SW480 (cell line): ENCODE measurements around the gene TUBA4A.
"Not testable (repeated sequence)": the region's sequence is repeated elsewhere in the genome, so short reads cannot be mapped to it uniquely, and the experiment has no call there.

Experiments used
- DNase-seq: peaks from one replicate; pipeline ENCODE4 v3.0.0-alpha.2; 2016; ENCODE audit warnings: low spot score

TUBA4A gene

DNA sequence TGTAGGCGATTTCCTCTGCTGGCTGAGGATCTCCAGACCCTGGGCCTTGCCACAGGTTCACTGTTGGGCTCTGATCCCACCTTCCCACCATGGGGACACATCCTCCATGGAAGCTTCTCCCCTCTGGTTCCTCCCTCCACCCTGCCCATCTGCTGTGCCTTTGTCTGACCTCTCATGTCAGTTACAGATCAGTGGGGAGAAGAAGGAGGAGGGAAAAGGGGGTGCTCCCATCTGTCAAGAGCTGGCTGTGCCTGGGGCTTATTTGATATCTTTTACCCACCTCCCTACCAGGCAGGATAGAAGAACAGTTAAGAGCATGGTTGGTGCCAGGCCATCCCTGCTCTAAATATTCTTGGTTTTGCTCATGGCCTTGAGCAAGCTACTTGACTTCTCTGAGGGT lies 13.2 kb upstream of the TUBA4A start:
- DNase-seq: no peak

DNA sequence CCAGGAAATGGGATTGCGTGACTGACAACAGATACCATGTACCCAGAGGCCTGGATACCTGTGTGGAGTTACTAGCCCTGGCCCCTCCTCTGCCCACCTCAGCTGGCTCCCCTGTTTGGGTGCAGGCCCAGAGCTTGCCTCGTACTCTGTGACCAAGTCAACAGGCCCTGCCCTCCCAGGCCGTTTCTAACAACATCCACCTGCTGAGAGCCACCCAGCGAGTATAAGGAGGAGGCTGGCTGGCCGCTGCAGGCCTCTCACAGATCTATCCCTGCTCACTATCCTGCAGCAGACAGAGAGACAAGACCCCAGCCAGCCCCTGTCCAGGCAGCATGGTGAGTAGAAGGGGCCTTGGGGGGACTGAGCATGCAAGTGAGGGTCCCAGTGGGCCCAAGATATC lies 12.5 kb upstream of the TUBA4A start:
- no peak for DNase-seq

DNA sequence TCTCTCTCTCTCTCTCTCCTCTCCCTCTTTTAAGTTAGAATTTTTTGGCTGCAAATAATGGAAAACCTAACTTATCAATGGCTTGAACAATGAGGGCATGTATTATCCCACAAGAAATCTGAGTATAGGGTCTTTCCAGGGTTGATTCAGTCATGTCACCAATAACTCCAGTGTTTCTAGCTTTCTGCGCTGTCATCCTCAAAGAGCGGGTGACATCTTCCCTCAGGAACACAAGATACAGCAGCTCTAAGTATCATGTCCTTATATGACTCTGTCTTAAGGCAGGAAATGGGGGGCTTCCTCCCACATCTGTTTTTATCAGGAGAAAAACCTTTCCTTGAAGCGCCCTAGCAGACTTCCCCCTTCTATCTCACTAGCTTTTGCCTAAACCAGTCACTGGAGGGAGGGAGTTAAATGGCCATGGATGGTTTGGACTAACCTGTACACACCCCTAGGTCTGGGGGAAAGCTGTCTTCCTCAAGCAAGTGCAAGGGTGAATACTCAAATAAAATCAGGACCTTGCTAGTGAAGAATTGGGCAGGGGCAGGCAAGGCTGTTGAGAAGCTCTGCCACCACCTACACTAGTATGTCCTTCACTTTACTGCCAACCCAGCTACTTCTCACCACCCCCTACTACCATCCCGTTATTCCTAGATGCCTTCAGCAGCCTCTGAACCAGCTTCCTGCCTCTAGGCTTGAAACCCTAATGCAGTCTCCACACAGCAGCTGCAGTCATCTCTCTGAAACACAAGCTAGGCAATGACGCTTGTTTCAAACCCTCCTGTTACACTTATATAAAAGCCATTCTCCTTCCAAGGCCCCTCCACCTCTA lies 7.5 kb upstream of the TUBA4A start:
- DNase-seq: no peak

DNA sequence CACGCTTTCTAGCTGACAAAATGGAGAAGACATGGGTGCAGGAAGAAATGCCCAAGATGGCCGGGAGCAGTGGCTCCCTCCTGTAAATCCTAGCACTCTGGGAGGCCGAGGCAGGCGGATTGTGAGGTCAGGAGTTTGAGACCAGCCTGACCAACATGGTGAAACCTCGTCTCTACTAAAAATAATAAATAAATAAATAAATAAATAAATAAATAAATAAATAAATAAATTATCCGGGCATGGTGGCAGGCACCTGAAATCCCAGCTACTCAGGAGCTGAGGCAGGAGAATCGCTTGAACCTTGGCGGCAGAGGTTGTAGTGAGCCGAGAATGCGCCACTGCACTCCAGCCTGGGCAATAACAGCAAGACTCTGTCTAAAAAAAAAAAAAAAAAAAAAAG lies 5.2 kb upstream of the TUBA4A start:
- not testable (repeated sequence) for DNase-seq

DNA sequence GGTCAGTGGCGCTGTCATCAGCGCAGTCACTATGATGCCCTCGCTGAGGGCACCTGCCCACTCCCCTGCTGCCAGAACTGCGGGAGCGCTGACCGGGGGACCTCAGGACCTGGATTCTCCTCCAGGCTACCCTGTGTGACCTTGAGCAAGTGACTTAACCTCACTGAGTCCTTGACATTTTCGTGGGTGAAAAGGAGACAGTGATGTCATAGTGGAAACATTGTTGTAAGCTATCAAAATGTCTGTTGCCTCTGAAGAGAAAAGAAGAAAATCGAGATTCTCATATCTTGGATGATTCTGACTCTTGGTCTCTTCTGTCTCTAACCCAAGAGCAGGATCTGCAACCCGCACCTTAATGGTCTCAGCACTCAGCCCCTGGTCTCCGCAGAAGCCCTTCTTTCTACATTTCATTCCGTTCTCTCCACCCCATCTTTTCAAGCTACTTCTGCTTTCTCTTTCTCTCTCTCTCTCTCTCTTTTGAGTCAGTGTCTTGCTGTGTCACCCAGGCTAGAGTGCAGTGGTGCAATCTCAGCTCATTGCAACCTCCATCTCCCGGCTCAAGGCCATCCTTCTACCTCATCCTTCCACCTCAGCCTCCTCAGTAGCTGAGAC lies 978 bp upstream of the TUBA4A start:
- DNase-seq: no peak

DNA sequence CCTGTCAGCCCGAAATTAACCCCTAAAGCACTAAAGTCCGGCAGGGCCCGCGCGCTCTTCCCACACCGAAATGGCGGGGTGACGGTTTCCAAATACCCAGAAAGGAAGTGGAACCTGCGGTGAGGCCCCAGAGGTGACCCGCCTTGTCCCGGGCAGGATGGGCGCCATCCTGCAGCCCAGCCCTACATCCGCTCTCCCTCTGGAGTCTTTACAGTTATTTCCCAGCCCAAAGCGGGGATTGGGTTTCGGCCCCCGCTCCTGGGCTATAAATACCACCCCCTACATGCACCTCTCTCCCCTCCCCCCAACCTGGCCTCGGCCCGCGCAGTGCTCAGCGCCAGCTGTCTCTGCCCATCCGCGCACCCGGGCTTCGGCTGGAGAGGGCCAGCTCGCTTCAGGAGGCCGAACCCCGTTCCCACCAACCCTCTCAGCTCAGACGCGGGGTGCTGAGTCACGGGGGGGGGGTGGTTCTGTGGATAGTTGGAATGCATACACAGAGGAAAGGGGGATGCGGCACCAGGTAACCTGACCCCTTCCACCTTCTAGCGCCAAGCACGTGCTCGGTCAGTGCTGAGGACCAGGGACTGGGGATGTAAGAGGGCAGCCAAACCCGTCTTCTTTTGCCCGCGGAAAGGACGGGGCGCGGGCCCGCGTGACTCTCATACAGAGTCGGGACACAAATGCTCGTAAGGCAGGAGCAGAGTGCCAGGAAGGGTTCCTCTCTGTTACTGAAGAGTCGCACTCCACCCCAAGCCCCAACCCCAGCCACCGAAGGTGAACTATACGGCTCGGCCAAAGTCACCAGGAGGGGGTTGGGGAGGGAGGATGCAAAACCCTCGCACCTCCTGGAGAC lies 592 bp downstream of the TUBA4A start, which contains the start of gene TUBA4B:
Gene TUBA4B (plus strand): TSS at position 344 of the 853 bp plus-strand sequence. CDS start 165 bp downstream, at position 509.
- peak; percentile 89 for DNase-seq

DNA sequence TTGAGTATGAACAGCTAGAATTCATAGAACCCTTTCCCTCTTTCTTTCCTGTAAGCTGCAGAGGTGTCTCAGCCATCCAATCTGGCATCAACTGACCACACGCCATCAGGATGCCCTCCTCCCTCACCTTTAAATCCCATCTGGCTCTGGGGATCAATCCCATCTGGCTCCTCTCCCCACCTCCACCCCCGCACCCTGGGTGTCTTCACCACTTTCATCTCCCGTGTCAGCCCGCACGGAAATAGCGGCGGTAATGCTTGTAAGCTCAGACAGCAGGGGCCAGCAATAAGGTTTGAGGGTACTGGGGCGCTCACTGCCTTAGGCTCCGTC lies 1.2 kb downstream of the TUBA4A start:
- peak; percentile 35 for DNase-seq

DNA sequence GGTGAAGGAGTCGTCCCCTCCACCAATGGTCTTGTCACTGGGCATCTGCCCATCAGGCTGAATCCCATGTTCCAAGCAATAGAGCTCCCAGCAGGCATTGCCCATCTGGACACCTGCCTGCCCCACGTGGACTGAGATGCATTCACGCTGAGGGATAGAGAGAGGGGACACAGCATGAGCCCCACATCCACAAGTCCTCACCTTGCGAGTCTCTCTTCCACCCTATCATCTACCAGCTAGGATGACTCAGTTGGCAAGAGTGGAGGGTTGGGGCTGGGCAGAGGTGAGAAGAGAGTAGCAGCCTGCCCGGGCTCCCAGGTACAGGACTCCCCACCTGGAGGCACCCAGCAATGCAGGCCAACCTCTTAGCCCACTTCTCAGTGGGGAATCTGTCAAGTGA lies 1.6 kb downstream of the TUBA4A start:
- no peak for DNase-seq

DNA sequence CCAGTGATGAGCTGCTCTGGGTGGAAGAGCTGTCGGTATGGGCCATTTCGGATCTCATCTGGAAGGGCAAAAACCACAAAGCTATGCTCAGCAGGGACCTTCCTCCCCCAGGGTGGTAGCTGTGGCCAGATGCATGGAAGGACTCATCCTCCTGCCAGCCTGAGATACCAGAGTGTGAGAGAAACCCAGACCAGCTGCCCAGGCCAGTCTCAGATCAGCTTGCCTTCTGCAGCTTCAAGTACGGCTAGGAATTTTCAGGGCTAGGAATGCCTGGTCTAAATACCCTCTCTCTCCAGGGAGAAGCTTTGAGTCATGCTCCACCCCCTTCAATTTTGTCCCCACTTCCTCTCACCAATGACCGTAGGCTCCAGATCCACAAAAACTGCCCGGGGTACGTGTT lies 2.1 kb downstream of the TUBA4A start:
- DNase-seq: no peak

DNA sequence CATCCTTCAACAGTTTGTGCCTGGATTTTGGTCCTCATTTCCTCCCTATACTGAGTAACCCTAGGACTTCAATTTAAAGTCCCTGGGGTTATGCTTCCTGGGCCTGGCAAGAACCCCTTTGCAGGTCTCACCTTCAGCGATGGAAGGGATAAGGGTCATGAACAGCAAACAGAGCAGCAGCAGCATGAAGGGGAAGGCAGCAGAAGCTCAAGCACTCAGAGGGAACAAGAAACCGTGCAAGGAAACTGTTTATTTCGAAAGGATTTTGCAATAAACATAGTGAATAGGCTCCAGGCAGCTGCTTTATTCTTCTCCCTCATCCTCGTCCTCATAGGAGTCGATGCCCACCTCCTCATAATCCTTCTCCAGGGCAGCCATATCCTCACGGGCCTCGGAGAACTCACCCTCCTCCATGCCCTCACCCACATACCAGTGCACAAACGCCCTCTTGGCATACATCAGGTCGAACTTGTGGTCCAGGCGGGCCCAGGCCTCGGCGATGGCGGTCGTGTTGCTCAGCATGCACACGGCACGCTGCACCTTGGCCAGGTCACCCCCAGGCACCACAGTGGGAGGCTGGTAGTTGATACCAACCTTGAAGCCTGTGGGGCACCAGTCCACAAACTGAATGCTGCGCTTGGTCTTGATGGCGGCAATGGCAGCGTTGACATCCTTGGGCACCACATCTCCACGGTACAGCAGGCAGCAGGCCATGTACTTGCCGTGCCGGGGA lies 3.5 kb downstream of the TUBA4A start:
- DNase-seq: no peak

DNA sequence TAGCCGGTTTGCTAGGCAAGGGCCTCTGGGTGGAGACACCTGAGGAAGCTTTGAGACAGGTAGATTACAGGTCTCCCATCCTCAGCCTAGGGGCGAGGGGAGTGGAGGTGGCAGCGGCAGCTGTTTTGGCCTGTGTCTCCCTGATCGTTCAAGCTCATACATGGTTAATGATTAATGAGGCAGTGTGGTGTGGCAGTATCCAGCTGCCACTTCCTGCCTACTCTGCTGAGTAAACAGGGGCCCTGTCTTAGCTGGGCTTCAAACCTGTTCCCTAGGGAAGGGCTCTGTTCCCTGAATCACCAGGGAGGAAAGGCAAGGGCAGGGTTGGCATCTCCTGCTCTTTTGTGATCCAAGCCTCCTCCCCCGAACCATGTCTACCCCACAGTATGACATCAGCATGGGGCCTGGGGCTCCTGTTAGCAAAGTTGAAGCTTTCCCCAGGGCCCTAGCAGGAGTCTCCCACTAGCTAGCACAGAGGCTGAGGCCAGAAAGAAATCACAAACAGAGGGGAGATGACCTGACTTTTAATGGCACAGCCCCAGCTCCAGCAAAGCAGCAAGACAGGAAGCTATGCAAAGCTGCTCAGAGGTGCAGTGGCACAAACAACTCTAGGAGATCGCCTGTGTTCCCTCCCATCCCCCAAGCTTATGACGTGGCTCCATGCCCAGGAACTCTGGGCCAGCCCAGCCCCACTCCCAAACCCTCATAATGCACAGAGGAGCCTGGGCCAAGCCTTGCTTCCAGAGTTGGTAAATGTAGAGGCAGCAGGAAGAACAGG lies 4.3 kb downstream of the TUBA4A start:
- peak; percentile 90 for DNase-seq

DNA sequence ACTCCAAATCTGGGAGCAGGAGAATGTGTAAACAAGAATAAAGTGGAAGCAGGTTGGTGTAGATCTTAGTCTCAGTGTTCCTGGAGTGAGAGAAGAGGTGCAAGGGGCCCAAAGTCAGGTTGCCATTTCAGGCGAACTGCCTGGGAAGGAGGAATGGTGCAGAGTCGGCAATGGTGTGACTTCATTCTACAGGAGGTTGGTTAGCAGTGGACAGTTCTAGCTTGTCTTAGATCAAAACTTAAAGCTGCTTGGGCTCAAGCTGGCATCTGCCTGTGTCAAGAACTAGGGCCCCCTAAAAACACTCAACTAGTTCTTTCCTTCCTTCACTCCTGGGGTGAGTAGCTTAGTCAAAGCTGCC lies 4.9 kb downstream of the TUBA4A start:
- DNase-seq: no peak

DNA sequence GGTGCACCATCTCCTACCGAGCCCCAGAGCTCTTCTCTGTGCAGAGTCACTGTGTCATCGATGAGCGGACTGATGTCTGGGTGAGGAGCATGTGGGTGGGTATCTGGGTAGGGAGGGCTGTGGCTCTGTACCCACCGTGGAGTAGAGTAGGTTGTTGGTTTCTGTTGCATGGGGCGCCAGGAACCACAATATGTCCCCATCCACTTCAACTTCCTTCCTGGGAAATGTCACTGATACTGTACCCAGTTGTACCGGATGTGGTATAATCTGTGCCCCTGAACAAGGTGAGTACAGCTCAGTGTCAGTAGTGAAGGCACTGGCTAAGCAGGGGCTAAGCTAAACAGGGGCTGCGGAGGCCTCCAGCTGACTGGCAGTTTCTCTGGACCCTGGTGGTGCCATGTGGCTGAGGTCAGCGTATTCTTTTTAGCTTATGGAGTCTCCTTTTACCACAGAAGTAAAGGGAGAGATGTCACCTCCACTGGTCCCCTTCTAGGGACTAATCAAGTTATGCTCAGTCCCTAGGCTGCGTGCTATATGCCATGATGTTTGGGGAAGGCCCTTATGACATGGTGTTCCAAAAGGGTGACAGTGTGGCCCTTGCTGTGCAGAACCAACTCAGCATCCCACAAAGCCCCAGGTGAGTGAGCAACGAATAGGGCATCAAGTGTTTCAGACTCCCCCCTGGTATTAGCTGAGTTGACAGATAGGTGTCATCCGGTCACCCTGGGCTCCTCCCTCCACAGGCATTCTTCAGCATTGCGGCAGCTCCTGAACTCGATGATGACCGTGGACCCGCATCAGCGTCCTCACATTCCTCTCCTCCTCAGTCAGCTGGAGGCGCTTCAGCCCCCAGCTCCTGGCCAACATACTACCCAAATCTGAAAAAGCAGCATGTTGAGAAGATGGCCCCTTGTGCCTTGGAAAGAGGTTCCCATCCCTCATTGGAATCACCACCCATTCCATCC lies 5.8 kb downstream of the TUBA4A start:
- DNase-seq: no peak

DNA sequence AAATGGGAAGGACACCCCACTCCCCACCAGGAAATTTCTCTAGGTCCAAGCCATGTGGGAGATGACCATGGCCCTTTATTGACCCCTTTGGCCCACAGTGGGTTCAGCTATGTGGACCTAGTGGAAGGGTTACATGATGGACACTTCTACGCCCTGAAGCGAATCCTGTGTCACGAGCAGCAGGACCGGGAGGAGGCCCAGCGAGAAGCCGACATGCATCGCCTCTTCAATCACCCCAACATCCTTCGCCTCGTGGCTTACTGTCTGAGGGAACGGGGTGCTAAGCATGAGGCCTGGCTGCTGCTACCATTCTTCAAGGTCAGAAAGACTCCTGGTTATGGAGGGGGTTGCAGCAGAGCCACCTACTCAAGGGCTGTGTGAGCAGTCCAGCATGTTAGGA lies 7.2 kb downstream of the TUBA4A start:
- DNase-seq: no peak

DNA sequence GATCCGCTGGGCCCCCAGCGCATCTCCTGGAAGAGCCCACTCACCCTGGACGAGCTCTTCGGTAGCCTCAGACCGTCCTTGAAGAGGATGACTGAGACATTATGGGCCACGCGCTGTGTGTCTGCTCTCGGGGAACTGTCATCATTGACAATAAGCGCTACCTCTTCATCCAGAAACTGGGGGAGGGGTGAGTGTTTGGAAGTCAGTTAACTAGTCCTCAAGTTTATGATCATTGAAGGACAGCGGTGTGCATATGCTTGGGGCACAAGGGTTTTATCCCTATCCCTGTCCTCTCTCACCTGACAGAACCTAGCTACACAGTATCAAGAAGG lies 7.9 kb downstream of the TUBA4A start:
- DNase-seq: no peak

DNA sequence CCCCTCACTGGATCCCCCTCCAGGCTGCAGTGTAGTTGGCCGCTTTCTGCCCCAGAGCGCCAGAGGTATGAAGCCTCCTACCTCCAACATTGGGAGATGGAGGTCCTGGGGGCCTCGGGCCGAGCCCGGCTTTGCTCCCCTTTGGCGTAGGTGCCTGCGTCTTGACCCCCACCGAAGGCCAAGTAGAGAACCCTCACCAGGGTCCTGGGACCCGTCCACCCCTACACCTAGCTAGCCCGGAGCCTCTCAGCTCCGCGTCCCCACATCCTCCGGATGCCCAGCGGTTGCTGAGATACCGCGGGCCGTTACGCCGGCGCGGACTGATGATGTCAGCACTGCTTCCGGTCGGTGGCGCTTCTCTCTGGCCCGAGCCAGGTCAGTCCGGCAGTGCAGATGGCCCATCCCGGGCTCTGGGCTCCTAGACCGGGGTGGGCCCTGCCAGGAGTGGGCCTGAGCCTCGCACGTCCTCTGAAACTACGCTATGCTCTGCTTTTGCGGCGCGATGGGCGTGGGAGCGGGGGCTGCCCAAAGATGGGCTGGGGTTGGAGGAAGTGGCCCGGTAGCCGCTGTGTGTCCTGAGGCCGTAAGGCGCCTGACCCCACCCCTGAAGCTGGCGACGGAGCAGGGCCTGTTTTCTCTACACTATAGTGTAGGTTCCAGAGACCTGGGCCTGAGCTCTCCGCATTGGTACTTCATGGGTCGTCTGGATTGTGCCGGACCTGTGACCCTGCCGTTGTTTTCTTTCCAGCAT lies 8.4 kb downstream of the TUBA4A start, which contains the start of the genes GLB1L and STK16:
Gene GLB1L (minus strand): TSS at position 297 of the 751 bp plus-strand sequence. CDS start 1,871 bp downstream, outside the sequence.
Gene STK16 (plus strand): TSS at position 332 of the 751 bp plus-strand sequence. CDS start 521 bp downstream, outside the sequence.
- DNase-seq: peak; percentile 83

DNA sequence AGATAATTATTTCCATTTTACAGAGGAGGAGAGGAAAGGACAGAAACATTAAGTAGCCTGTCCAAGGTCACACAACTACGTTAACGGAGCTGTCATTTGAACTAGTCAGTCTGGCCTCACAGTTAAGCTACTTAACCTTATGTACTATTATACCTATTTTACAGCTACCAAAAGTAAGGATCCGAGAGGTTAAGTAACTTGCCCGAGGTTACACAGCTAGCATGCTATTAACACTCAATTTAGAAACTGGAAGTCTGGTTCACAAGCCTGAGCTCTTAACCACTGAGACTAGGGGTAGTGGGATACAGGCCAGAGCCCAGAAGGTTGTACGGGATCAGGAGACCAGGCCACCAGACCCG lies 8.9 kb downstream of the TUBA4A start:
- DNase-seq: no peak

DNA sequence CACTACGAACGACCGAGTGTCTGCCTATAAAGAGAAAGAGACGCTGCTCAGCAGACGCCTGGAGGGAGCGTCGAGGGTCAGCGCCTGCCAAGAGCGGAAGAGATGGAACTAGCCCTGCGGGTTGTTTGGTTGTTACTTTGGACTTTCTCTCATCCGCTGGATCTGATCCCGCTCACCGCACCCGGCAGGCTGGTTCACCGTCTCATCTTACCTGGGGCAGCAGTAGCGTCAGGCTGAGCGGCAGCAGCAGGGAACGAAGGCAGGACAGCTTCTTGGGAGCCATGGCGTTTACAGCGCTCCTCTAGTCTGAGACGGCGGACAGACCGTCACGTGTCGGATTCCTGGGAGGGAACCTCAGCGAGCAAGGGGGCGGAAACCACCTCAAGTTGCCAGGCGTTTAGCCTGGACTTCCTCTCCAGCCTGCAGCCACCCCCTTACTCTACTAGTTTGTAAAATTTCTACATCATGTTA lies 10.4 kb downstream of the TUBA4A start:
- DNase-seq: no peak

DNA sequence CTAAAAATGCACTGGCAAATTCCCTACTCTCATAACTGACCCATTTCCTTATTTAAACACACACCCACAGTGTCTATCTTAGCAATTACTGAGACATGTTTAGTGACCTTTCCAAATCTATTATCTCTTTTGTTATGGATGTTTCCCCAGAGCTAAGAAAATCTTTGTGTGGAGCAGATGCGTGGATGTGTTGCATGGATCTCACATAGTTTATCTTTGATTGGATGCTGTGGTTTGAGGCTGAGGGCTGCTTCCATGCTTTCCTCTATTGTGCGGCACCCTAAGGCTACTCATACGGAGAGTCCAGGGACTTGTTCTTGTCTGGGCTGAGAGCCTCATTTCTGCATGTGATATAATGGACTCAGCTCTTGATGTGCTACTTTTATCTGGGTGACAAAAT lies 19.4 kb downstream of the TUBA4A start:
- no peak for DNase-seq
